IMR-90 (cell line): ENCODE measurements around the gene ZMYM2. TPM values are rescaled to one million over a fixed set of nuclear protein-coding genes. Genes with fewer than 3 reads are reported as not detected.

Experiments
- ATAC-seq: fragments of 200-7000 bp; cut with Tn5 transposase; 2 replicates; pipeline ENCODE4 v1.9.1; 2020; ENCODE audit warnings: low read depth, mild to moderate bottlenecking, moderate library complexity
- BruUV-seq: library from RNA; stranded (reverse); fragments of 400-500 nt; replicated peaks from 2 replicates; lab custom pipeline; 2021; lab: Mats Ljungman, UMichigan
- CTCF ChIA-PET: fragments of 300-600 bp; formaldehyde crosslinking; extraction: SDS; loops from one replicate; lab custom pipeline; 2021; ENCODE audit warnings: antibody characterized with exemption; lab: Yijun Ruan, JAX
- POLR2A ChIA-PET: fragments of 300-600 bp; sonication (Branson Sonifier 250); formaldehyde crosslinking; loops from one replicate; lab custom pipeline; 2022; ENCODE audit warnings: antibody characterized with exemption; ENCODE audit not compliant: unreplicated experiment; lab: Charles Lee
- DNase-seq: peaks from one replicate; pipeline ENCODE4 v3.0.0; 2013
- H2AFZ ChIP-seq: replicated peaks from 2 replicates; pipeline ENCODE3; 2013; ENCODE audit warnings: low read length, mild to moderate bottlenecking; ENCODE audit not compliant: poor library complexity
- H2AK5ac ChIP-seq: 2 replicates; pipeline ENCODE4 v1.6.1; 2013; ENCODE audit warnings: low read depth, low read length, inconsistent platforms
- H2AK9ac ChIP-seq: replicated peaks from 2 replicates; pipeline ENCODE3; 2013; ENCODE audit warnings: mild to moderate bottlenecking, low read depth, low read length, moderate library complexity; ENCODE audit not compliant: poor library complexity
- H2BK120ac ChIP-seq: 2 replicates; pipeline ENCODE4 v1.6.1; 2013; ENCODE audit warnings: low read depth, low read length, inconsistent platforms
- H2BK15ac ChIP-seq: 3 replicates; pipeline ENCODE4 v1.6.1; 2013; ENCODE audit warnings: low read depth, low read length, inconsistent platforms
- H2BK20ac ChIP-seq: 2 replicates; pipeline ENCODE4 v1.6.1; 2013; ENCODE audit warnings: low read depth, mild to moderate bottlenecking, inconsistent platforms, low read length, moderate library complexity
- H2BK5ac ChIP-seq: 2 replicates; pipeline ENCODE4 v1.6.1; 2013; ENCODE audit warnings: mild to moderate bottlenecking, low read depth, low read length, inconsistent platforms; ENCODE audit not compliant: poor library complexity, severe bottlenecking
- H3K14ac ChIP-seq: replicated peaks from 2 replicates; pipeline ENCODE4 v1.6.1; 2013; ENCODE audit warnings: low read depth, low read length, inconsistent platforms
- H3K18ac ChIP-seq: 2 replicates; pipeline ENCODE4 v1.6.1; 2013; ENCODE audit warnings: low read depth, low read length, control low read depth
- H3K23ac ChIP-seq: 2 replicates; pipeline ENCODE4 v1.6.1; 2013; ENCODE audit warnings: low read depth, low read length, inconsistent platforms
- H3K27ac ChIP-seq: 2 replicates; pipeline ENCODE4 v1.5.1; 2013; ENCODE audit warnings: mild to moderate bottlenecking, control low read depth, low read length; ENCODE audit not compliant: insufficient read depth
- H3K27me3 ChIP-seq: 2 replicates; pipeline ENCODE4 v1.6.1; 2013; ENCODE audit warnings: low read length; ENCODE audit not compliant: control insufficient read depth, insufficient read depth
- H3K36me3 ChIP-seq: 2 replicates; pipeline ENCODE4 v1.6.1; 2013; ENCODE audit warnings: low read length, mixed read lengths; ENCODE audit not compliant: control insufficient read depth, insufficient read depth
- H3K4ac ChIP-seq: 2 replicates; pipeline ENCODE4 v1.6.1; 2013; ENCODE audit warnings: low read depth, low read length, inconsistent platforms
- H3K4me1 ChIP-seq: 2 replicates; pipeline ENCODE4 v1.6.1; 2013; ENCODE audit warnings: low read length, mixed read lengths; ENCODE audit not compliant: control insufficient read depth, insufficient read depth
- H3K4me2 ChIP-seq: 2 replicates; pipeline ENCODE4 v1.6.1; 2013; ENCODE audit warnings: low read depth, mild to moderate bottlenecking, control low read depth, low read length, moderate library complexity
- H3K4me3 ChIP-seq: 2 replicates; pipeline ENCODE4 v1.5.1; 2013; ENCODE audit warnings: low read depth, mild to moderate bottlenecking, control low read depth, low read length, moderate library complexity; ENCODE audit not compliant: insufficient read depth
- H3K56ac ChIP-seq: 2 replicates; pipeline ENCODE4 v1.6.1; 2013; ENCODE audit warnings: low read length, inconsistent platforms; ENCODE audit not compliant: insufficient read depth; ENCODE audit errors: extremely low read depth
- H3K79me1 ChIP-seq, 2 experiments: 2 replicates each; pipeline ENCODE4 v1.6.1; 2013; ENCODE audit warnings: low read length in 2 of 2, inconsistent platforms in 1 of 2, low read depth in 1 of 2
- H3K9ac ChIP-seq: 2 replicates; pipeline ENCODE4 v1.6.1; 2013; ENCODE audit warnings: low read depth, low read length, control low read depth
- H3K9me1 ChIP-seq: 2 replicates; pipeline ENCODE4 v1.6.1; 2013; ENCODE audit warnings: low read length, inconsistent platforms; ENCODE audit not compliant: insufficient read depth
- H3K9me3 ChIP-seq: 2 replicates; pipeline ENCODE4 v1.6.1; 2013; ENCODE audit warnings: low read length; ENCODE audit not compliant: control insufficient read depth, insufficient read depth
- H4K20me1 ChIP-seq: 2 replicates; pipeline ENCODE4 v1.6.1; 2013; ENCODE audit warnings: low read length, inconsistent platforms; ENCODE audit not compliant: insufficient read depth
- H4K5ac ChIP-seq: 2 replicates; pipeline ENCODE4 v1.6.1; 2013; ENCODE audit warnings: mild to moderate bottlenecking, low read depth, low read length, control low read depth
- H4K8ac ChIP-seq, 2 experiments: 2 replicates each; pipeline ENCODE4 v1.6.1; 2013; ENCODE audit warnings: low read depth in 2 of 2, low read length in 2 of 2, control low read depth in 1 of 2, inconsistent platforms in 1 of 2
- H4K91ac ChIP-seq: 2 replicates; pipeline ENCODE4 v1.6.1; 2013; ENCODE audit warnings: low read depth, low read length, inconsistent platforms; ENCODE audit not compliant: insufficient read depth
- BHLHE40 ChIP-seq: fragments of 150-350 bp; IDR thresholded peaks from 2 replicates; pipeline ENCODE4 v1.6.1; 2016; ENCODE audit warnings: mild to moderate bottlenecking, low read depth, low read length
- CHD1 ChIP-seq: IDR thresholded peaks from 2 replicates; pipeline ENCODE4 v1.6.1; 2012; ENCODE audit warnings: low read depth, low read length, improper control_type of control experiment
- RCOR1 ChIP-seq: IDR thresholded peaks from 2 replicates; pipeline ENCODE4 v1.6.1; 2012; ENCODE audit warnings: mild to moderate bottlenecking, low read length, improper control_type of control experiment; ENCODE audit not compliant: insufficient replicate concordance
- WGBS, 2 experiments: methylation state at CpG; one replicate each; pipeline versions ENCODE4 v1.1.5 to v1.1.7; 2013; ENCODE audit warnings: missing lambda C conversion rate in 2 of 2; ENCODE audit not compliant: insufficient read length in 1 of 2; ENCODE audit errors: extremely low coverage in 2 of 2; 5-methylcytosine and 5-hydroxymethylcytosine counted together
- dilution Hi-C: fragments of 300-500 bp; cut with HindIII; formaldehyde crosslinking; loops from one replicate; pipeline ENCODE4 v1.14.3; 2018; ENCODE audit warnings: low sequenced_read_pairs; ENCODE audit not compliant: unreplicated experiment
- in situ Hi-C: fragments of 300-500 bp; cut with MboI; formaldehyde crosslinking; loops from 3 replicates; pipeline ENCODE4 v1.14.3; 2019; ENCODE audit warnings: low sequenced_read_pairs, inconsistent platforms, mixed read lengths
- intact Hi-C: fragments of 100-400 bp; cut with micrococcal nuclease; formaldehyde crosslinking; loops from 2 replicates; pipeline ENCODE4 v1.10.0; 2022
- polyA plus RNA-seq, 3 experiments: library from polyadenylated mRNA; depleted of rRNA; stranded (reverse); fragments of >200 nt; gene quantifications; 2 replicates each; pipeline ENCODE4 v1.2.3, GENCODE V29; 2012; ENCODE audit warnings: low replicate concordance in 1 of 3
- total RNA-seq: library from RNA; depleted of rRNA; stranded (reverse); fragments of >200 nt; gene quantifications from 2 replicates; pipeline ENCODE4 v1.2.3, GENCODE V29; 2012

Gene ZMYM2
- total and polyA plus RNA-seq, 2 of the 4 experiments (the other 2 are of a cell fraction): 15.7 to 51.1 TPM

DNA sequence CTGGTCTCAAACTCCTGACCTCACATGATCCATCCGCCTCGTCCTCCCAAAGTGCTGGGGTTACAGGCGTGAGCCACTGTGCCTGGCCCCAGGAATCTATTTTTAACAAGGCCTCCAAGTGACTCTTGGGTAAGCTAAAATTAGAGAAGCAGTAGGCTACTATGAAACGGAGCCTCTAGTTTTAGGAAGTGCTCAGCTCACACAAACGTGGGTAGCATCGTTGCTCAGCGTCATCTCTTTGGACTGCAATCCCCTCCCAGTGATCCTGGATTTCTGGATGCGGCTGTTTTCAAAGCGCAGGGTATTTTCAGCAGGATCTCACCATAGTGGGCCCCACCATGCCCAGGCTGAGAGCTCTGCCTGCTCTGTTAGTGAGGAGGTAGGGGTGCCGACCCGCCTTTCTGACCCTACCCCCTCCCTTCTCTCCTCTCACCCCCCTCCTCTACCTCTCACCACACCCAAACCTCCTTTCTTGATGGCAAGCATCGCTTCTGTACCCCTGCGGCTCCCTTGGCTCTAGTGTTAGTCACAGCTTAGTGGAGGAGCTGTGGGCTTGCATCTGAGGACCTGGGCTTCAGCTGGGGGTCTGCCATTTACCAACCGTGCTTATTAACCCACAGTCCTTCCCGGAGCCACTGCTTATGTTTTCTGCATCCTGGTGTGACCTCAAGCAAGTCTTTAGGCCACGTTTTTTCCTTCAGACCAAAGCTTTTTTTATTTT is 168.2 kb downstream of the ZMYM2 start:
- in situ Hi-C loops: no loop called here
- H4K91ac ChIP-seq: no peak overlapping the region
- no peak overlapping the region for H3K14ac ChIP-seq
- no peaks in the 10 kb centered on the region for H3K9me1 ChIP-seq
- no peak overlapping the region for H3K27ac ChIP-seq
- H3K4ac ChIP-seq: no peak overlapping the region
- H3K27me3 ChIP-seq: peaks cover 4% of the 10 kb centered on the region; the same call in 1 of the 2 replicates
- no peak overlapping the region for H2AK5ac ChIP-seq
- H3K23ac ChIP-seq: no peak overlapping the region
- no peak overlapping the region for H2BK5ac ChIP-seq
- no peak overlapping the region for H3K9ac ChIP-seq
- no peak overlapping the region for H3K4me3 ChIP-seq
- no peak overlapping the region for H4K5ac ChIP-seq
- TF ChIP-seq RCOR1 (no peak), BHLHE40 (no peak), CHD1 (no peak)
- no peaks in the 10 kb centered on the region for H3K79me1 ChIP-seq
- WGBS, 2 experiments: no CpG with 5 or more reads among the region's 16 CpGs
- H3K9me3 ChIP-seq: no peaks in the 10 kb centered on the region
- intact Hi-C loops: no loop called here
- dilution Hi-C loops: no loop called here
- H3K18ac ChIP-seq: no peak overlapping the region
- ATAC-seq (no peak), DNase-seq (no peak)
- H3K36me3 ChIP-seq: no peaks in the 10 kb centered on the region
- H2BK20ac ChIP-seq: no peak overlapping the region
- no peak overlapping the region for H2AK9ac ChIP-seq
- ChIA-PET POLR2A (no interaction called here), CTCF (interaction anchor here (0.6 to 1.4 kb wide), 2 partner anchors 21 to 447 kb away, joined by 4 to 6 read pairs; no protein-coding TSS in a partner anchor)
- H2AFZ ChIP-seq: no peak overlapping the region
- H3K56ac ChIP-seq: no peak overlapping the region
- peaks cover 7% of the 10 kb centered on the region for H3K4me1 ChIP-seq
- H2BK15ac ChIP-seq: no peak overlapping the region
- no peak overlapping the region for H2BK120ac ChIP-seq
- no peak overlapping the region; a peak in 1 of 4 replicates for H4K8ac ChIP-seq
- no peaks in the 10 kb centered on the region for H4K20me1 ChIP-seq
- H3K4me2 ChIP-seq: no peak overlapping the region
- no TSS peak for BruUV-seq
